ENCODE results near the gene EBF4.

DNA sequence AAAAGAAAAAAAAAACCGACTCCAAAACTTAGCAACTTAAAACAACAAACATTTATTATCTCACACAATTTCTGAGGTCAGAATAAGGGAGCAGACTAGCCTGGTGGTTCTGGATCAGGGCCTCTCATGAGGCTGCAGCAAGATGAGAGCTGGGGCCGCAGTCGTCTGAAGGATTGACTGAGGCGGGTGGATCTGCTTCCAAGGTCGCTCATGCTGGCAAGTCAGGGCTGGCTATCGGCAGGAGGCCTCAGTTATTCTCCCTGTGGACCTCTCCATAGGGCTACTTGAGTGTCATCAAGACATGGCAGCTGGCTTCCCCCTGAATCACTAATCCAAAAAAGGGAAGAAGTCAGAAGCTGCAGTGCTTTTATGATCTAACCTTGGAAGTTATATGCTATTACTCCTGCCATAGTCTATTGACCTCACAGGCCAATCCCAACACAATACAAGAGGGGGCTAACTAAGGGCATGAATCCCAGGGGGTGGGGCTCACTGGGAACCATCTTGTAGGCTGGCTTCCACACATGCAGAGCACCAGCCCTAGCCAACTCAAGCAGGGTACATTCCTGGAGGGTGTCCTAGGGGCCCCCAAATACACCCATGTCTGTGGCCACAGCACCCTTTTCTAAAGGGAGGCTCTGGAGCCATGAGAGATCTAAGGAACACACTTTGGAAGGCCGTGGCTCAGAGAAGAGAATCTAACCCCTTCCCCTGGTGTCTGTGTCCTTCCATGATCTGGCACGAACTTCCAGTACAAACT is 11.3 kb downstream of the EBF4 start:
- TF ChIP-seq, protein P1, sequence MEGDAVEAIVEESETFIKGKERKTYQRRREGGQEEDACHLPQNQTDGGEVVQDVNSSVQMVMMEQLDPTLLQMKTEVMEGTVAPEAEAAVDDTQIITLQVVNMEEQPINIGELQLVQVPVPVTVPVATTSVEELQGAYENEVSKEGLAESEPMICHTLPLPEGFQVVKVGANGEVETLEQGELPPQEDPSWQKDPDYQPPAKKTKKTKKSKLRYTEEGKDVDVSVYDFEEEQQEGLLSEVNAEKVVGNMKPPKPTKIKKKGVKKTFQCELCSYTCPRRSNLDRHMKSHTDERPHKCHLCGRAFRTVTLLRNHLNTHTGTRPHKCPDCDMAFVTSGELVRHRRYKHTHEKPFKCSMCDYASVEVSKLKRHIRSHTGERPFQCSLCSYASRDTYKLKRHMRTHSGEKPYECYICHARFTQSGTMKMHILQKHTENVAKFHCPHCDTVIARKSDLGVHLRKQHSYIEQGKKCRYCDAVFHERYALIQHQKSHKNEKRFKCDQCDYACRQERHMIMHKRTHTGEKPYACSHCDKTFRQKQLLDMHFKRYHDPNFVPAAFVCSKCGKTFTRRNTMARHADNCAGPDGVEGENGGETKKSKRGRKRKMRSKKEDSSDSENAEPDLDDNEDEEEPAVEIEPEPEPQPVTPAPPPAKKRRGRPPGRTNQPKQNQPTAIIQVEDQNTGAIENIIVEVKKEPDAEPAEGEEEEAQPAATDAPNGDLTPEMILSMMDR (IDR thresholded peaks at IDR 0.05; ENCODE audit: insufficient read depth, low read length, poor library complexity, severe bottlenecking) = no peak
- no peak for TF ChIP-seq EZH2phosphoT487 (conservative IDR thresholded peaks at IDR 0.05; ENCODE audit: low read length)

Data from SU-DHL-6 (cell line).